CD4-positive, alpha-beta T cell treated with Interleukin-4 for 1 hour (primary cell): Measurements from ENCODE around the gene STK32C.
"Not testable (repeated sequence)": the region's sequence is repeated elsewhere in the genome, so short reads cannot be mapped to it uniquely, and the experiment has no call there.

Experiments used
- DNase-seq, 2 donors: peaks; one replicate each; pipeline ENCODE4 v3.0.0-alpha.2; 2020 to 2022

Gene STK32C

GRCh38 chr10:132227851-132228390, 79.8 kb downstream of the STK32C start:
- DNase-seq = no peak

GRCh38 chr10:132226586-132227405, 81.0 kb downstream of the STK32C start:
- DNase-seq = no peak

GRCh38 chr10:132225849-132226205, 81.9 kb downstream of the STK32C start:
- DNase-seq = no peak

- DNase-seq = no peak
These were observed 82.5 kb downstream of the STK32C start for GRCh38 chr10:132225073-132225848.

GRCh38 chr10:132224343-132225072, 83.2 kb downstream of the STK32C start:
- DNase-seq = no peak

- DNase-seq = no peak
These were observed 84.0 kb downstream of the STK32C start for GRCh38 chr10:132223611-132224342.

- peak; percentile 68 to 77 for DNase-seq
These were observed 84.6 kb downstream of the STK32C start for GRCh38 chr10:132223156-132223590.

GRCh38 chr10:132222726-132223125, 85.0 kb downstream of the STK32C start:
- DNase-seq = no peak

- DNase-seq = not testable (repeated sequence)
These were observed 86.8 kb downstream of the STK32C start for GRCh38 chr10:132220996-132221395.

- no peak for DNase-seq
These were observed 87.7 kb downstream of the STK32C start for GRCh38 chr10:132220061-132220460.

GRCh38 chr10:132219486-132219885, 88.3 kb downstream of the STK32C start:
- DNase-seq = no peak

GRCh38 chr10:132216441-132216840, 91.3 kb downstream of the STK32C start:
- DNase-seq = not testable (repeated sequence)

- DNase-seq = no peak
These were observed 93.8 kb downstream of the STK32C start for GRCh38 chr10:132213917-132214316.

- no peak for DNase-seq
These were observed 94.9 kb downstream of the STK32C start for GRCh38 chr10:132212816-132213215.

GRCh38 chr10:132211246-132211645, 96.5 kb downstream of the STK32C start:
- DNase-seq = no peak

- DNase-seq = no peak
These were observed 97.0 kb downstream of the STK32C start for GRCh38 chr10:132210766-132211165.

- no peak for DNase-seq
These were observed 97.7 kb downstream of the STK32C start for GRCh38 chr10:132209978-132210530.

- DNase-seq = no peak
These were observed 98.6 kb downstream of the STK32C start for GRCh38 chr10:132209130-132209529.

GRCh38 chr10:132208462-132209050, 99.2 kb downstream of the STK32C start:
- no peak for DNase-seq

GRCh38 chr10:132207536-132208461, 100.0 kb downstream of the STK32C start:
- no peak for DNase-seq
